ENCODE measurements around the gene FARP1.
"Not testable (repeated sequence)": the region's sequence is repeated elsewhere in the genome, so short reads cannot be mapped to it uniquely, and the experiment has no call there.

FARP1 gene

GRCh38 chr13:98409281-98409680 lies 266.4 kb downstream of the FARP1 start:
- FAIRE-seq, result no peak
- TF ChIP-seq CTCF (IDR thresholded peaks at IDR 0.05; ENCODE audit: insufficient read depth, missing control alignments), result no peak
- no peak for DNase-seq (ENCODE audit: insufficient read length, low spot score)

DNA sequence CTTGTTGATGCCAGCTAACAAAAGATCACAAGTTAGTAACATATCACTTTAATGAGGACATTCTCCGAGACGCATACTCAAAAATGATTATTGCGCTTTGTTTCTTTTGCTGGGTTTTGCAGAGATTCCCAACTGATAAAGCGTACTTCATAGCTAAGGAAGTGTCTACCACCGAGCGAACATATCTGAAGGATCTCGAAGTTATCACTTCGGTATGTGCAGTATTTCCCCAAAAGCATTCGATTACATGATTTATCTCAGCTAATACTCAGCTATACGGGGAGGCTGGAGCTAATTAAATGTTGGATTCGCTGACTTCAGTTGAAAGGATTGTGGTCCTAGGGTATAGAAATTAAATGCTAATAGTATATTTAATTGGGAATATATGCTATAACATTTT lies 267.7 kb downstream of the FARP1 start:
- no peak for TF ChIP-seq CTCF (IDR thresholded peaks at IDR 0.05; ENCODE audit: insufficient read depth, missing control alignments)
- DNase-seq (ENCODE audit: insufficient read length, low spot score) (no peak), FAIRE-seq (no peak)

DNA sequence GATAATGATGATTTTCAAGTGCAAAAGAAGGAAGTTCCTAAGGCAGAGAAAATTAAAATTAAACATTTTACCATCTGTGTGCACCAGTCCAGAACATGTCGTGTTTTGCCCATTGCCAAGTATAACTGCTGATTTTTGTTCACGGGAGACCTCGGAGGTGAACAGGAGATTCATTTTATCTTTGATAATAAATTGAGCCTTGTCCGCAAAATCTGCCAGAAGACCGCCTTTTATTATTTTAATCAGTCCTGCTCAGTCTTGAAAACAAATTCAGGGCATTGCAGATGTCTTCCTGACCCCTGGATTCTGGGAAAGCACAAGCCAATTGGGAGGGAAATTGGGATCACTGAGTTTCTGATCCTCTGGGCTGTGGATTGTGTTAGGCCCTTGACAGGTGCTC lies 268.1 kb downstream of the FARP1 start:
- no peak for FAIRE-seq
- no peak for DNase-seq (ENCODE audit: insufficient read length, low spot score)
- TF ChIP-seq CTCF (IDR thresholded peaks at IDR 0.05; ENCODE audit: insufficient read depth, missing control alignments), result no peak

GRCh38 chr13:98411617-98412265 lies 268.8 kb downstream of the FARP1 start:
- FAIRE-seq (no peak), DNase-seq (ENCODE audit: insufficient read length, low spot score) (no peak)
- TF ChIP-seq CTCF (IDR thresholded peaks at IDR 0.05; ENCODE audit: insufficient read depth, missing control alignments), result no peak

GRCh38 chr13:98413278-98413677 lies 270.4 kb downstream of the FARP1 start:
- DNase-seq (ENCODE audit: insufficient read length, low spot score); FAIRE-seq: not testable (repeated sequence)

DNA sequence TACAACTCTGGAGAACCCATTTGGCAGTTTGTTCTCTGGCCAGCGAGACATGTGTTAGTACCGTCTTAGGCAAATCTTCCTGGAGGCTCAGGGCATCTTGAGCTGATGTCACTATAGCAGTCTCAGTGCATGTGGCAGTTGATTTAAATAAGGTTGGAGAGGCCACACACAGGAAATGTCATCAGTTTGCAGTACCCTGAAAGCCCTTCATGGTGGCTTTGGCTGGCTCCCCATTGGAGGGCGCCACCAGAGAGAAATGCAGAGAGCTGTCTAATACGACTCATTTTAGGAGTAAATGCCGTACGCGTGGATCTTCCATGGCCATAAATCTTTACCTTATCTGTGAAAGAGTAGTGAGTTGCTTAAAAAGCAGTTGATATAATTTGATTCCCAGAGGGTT lies 270.9 kb downstream of the FARP1 start:
- DNase-seq (ENCODE audit: insufficient read length, low spot score), result no peak
- FAIRE-seq, result no peak
- TF ChIP-seq CTCF (IDR thresholded peaks at IDR 0.05; ENCODE audit: insufficient read depth, missing control alignments), result no peak

- no peak for DNase-seq (ENCODE audit: insufficient read length, low spot score)
- no peak for TF ChIP-seq CTCF (IDR thresholded peaks at IDR 0.05; ENCODE audit: insufficient read depth, missing control alignments)
- FAIRE-seq, result no peak
Measured at GRCh38 chr13:98415326-98416070, 272.6 kb downstream of the FARP1 start.
